Ovary (tissue), 9 donors: Measurements from ENCODE around the gene CCDC74A. TPM values are rescaled to one million over a fixed set of nuclear protein-coding genes. Genes with fewer than 3 reads are reported as not detected.
"Not testable (repeated sequence)": the region's sequence is repeated elsewhere in the genome, so short reads cannot be mapped to it uniquely, and the experiment has no call there.

Experiments
- DNase-seq, 5 donors: peaks; one replicate each; pipeline ENCODE4 v3.0.0-alpha.2; 2019 to 2020
- H3K27ac ChIP-seq, 2 donors: fragments of 200-600 bp; one replicate each; pipeline versions ENCODE4 v1.5.1 to v1.8.0; 2019 to 2022
- H3K27me3 ChIP-seq: fragments of 200-600 bp; one replicate; pipeline ENCODE4 v1.8.0; 2022
- H3K36me3 ChIP-seq: fragments of 200-600 bp; sonication (generic); one replicate; pipeline ENCODE4 v1.5.1; 2019
- H3K4me1 ChIP-seq: one replicate; pipeline ENCODE4 v1.8.1; 2013; ENCODE audit warnings: mild to moderate bottlenecking, moderate library complexity; ENCODE audit not compliant: insufficient read depth
- H3K4me3 ChIP-seq: fragments of 200-600 bp; sonication (generic); one replicate; pipeline ENCODE4 v1.5.1; 2017
- H3K9me3 ChIP-seq, 2 donors: fragments of 200-600 bp in 1 of 2; sonication (generic) in 1 of 2; one replicate each; pipeline versions ENCODE4 v1.5.1 to v1.8.1; 2013 to 2019; ENCODE audit warnings: mild to moderate bottlenecking in 1 of 2, moderate library complexity in 1 of 2
- CTCF ChIP-seq, 3 donors: fragments of 450-650 bp in 2 of 3; fragments of 200-600 bp in 1 of 3; IDR thresholded peaks; one replicate each; pipeline versions ENCODE4 v1.5.1 to v1.8.0; 2016 to 2022; ENCODE audit warnings: antibody characterized with exemption in 3 of 3, mild to moderate bottlenecking in 1 of 3
- EP300 ChIP-seq: sonication (generic); formaldehyde crosslinking; IDR thresholded peaks from one replicate; pipeline ENCODE4 v1.6.1; 2017; ENCODE audit warnings: antibody characterized with exemption
- POLR2A ChIP-seq: fragments of 450-650 bp; IDR thresholded peaks from one replicate; pipeline ENCODE4 v1.6.1; 2017; ENCODE audit warnings: antibody characterized with exemption, mild to moderate bottlenecking, moderate library complexity
- WGBS, 3 donors: extraction: QIAGEN DNeasy Blood & Tissue Kit in 1 of 3; methylation state at CpG; one replicate each; pipeline versions ENCODE4 v1.1.5 to v1.1.7; 2013 to 2017; 5-methylcytosine and 5-hydroxymethylcytosine counted together
- intact Hi-C, 4 donors: fragments of 100-400 bp; cut with DNase I; formaldehyde crosslinking; loops; one replicate each; pipeline versions ENCODE4 v1.11.0 to v1.15.1; 2022 to 2023
- polyA plus RNA-seq, 2 donors: library from polyadenylated mRNA; stranded (reverse); fragments of 200-250 nt in 1 of 2; fragments of 350-450 nt in 1 of 2; fragmentation: Illumina TruSeq in 1 of 2; extraction: RNeasy Lipid Tissue Mini Kit (QIAGEN cat#74804) in 1 of 2; gene quantifications; one replicate each; pipeline ENCODE4 v1.2.3, GENCODE V29; 2013 to 2014
- total RNA-seq, 7 donors: library from RNA; depleted of rRNA in 2 of 7; stranded (reverse); fragments of >200 nt in 2 of 7; fragmentation: NEBNext Ultra II Directional in 3 of 7; extraction: Animal tissue kit (Norgen Biotek cat#: 25700) in 3 of 7; gene quantifications; one replicate each; pipeline versions ENCODE4 v1.1.0 to v1.2.4, GENCODE V29; 2016 to 2023
- donor health status: DM: no; HTN: no; CAD: no; lungs with moderate emphysema.
- donor health status: DM: no; HTN: no; CAD: no.
- donor health status: Bipolar disorder and iron deficiency.
- donor health status: DM: yes; HTN: yes; CAD: no.
- donor health status: DM: no; HTN: no; CAD: no.
- donor health status: DM: yes; HTN: yes; CAD: no.

CCDC74A gene
- total and polyA plus RNA-seq, 9 donors: 5.3 to 81.5 (median 13.6) TPM

DNA sequence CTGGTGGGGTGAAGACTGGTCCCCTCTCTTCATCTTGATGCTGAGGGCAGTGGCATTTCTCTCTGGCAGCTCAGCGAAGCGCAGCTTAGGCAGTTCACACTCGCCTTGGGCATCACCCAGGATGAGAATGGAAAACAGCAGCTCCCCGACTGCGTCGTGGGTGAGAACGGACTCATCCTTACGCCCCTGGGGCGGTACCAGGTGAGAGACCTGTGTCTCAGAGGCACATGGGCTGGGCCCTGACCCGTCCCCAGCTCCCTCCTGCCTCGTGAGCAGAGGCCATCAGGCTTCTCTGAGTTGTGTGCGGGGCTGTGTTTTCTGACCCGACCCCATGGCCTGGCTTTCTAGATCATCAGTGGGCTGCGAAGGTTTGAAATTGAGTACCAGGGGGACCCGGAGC, 8.2 kb upstream of the CCDC74A start:
- TF ChIP-seq CTCF (IDR thresholded peaks at IDR 0.05) (no peak), EP300 (no peak), POLR2A (no peak)
- Histone ChIP-seq H3K9me3 (no peaks in the 10 kb centered on the region), H3K4me3 (no peak overlapping the region), H3K4me1 (peaks cover 2% of the 10 kb centered on the region), H3K27me3 (no peaks in the 10 kb centered on the region), H3K27ac (no peak overlapping the region), H3K36me3 (no peaks in the 10 kb centered on the region)
- intact Hi-C loops: no loop called here
- no peak for DNase-seq
- WGBS, 3 donors: 89 to 94% (median 93%) methylated on average over 15 of the region's 15 CpGs

DNA sequence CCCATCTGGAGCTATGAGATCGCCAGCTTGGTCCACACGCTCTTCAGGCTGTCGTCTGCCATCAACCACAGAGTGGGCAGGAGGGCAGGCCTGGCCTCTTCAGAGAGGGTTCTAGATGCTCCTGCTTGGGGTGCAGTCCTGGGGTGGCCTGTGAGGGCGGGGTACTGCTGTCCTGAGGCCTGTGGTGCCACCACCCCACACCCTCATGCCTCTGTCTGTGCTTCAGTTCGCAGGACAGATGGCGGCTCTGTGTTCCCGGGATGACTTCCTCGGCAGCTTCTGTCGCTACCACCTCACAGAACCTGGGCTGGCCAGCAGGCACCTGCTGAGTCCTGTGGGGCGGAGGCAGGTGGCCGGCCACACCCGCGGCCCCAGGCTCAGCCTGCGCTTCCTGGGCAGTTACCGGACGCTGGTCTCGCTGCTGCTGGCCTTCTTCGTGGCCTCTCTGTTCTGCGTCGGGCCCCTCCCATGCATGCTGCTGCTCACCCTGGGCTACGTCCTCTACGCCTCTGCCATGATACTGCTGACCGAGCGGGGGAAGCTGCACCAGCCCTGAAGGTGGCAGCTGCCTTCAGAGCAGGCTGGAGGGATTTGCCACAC, 7.7 kb upstream of the CCDC74A start:
- WGBS, 3 donors: 88 to 95% (median 89%) methylated on average over 17 to 24 of the region's 24 CpGs

DNA sequence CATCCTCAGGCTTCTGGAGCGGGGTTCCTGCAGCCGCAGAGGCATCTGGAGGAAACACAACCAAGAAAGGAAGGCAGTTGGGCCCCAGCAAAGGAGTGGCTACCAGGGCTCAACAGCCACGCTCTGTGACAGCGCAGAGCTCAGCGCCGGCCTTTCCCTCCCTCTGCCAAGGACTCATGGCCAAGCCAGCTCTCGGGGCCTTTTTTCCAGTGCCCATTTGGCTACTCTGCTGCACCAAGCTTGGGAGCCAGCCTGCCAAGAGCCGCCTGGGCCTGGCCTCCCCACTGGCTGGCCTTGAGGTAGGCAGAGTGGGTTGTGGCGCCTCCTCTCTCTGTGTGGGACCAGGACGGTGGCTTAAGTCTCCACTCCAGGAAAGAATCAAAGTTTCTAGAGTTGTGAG, 7.2 kb upstream of the CCDC74A start:
- Histone ChIP-seq H3K36me3 (no peaks in the 10 kb centered on the region), H3K4me1 (peaks cover 2% of the 10 kb centered on the region), H3K27me3 (no peaks in the 10 kb centered on the region), H3K27ac (no peak overlapping the region), H3K4me3 (no peak overlapping the region), H3K9me3 (no peaks in the 10 kb centered on the region)
- intact Hi-C loops: no loop called here
- TF ChIP-seq POLR2A: no peak
- no peak for TF ChIP-seq CTCF (IDR thresholded peaks at IDR 0.05)
- TF ChIP-seq EP300: no peak
- 79 to 92% (median 90%) methylated on average over 10 of the region's 10 CpGs for WGBS, 3 donors
- DNase-seq: no peak

More for the DNA sequence above, 7.7 kb upstream of the CCDC74A start:
- H3K4me3 ChIP-seq, H3K4me1 ChIP-seq, H3K9me3 ChIP-seq, intact Hi-C loops, DNase-seq, H3K27me3 ChIP-seq, H3K27ac ChIP-seq, H3K36me3 ChIP-seq: not testable (repeated sequence)

- DNase-seq, H3K36me3 ChIP-seq, H3K27me3 ChIP-seq, H3K27ac ChIP-seq, H3K4me1 ChIP-seq, H3K9me3 ChIP-seq, H3K4me3 ChIP-seq, intact Hi-C loops: not testable (repeated sequence)
- WGBS, 3 donors: 69 to 82% (median 75%) methylated on average over 4 to 6 of the region's 6 CpGs
Measured at GRCh38 chr2:131521524-131521923, 6.2 kb upstream of the CCDC74A start.

GRCh38 chr2:131521961-131522781, 5.5 kb upstream of the CCDC74A start:
- TF ChIP-seq CTCF (IDR thresholded peaks at IDR 0.05): no peak
- no peak for TF ChIP-seq POLR2A
- TF ChIP-seq EP300: no peak
- H3K36me3 ChIP-seq: no peaks in the 10 kb centered on the region
- peaks cover 2% of the 10 kb centered on the region for H3K4me1 ChIP-seq
- no peak overlapping the region for H3K27ac ChIP-seq
- WGBS, 3 donors: 52 to 76% (median 52%) methylated on average over 19 to 20 of the region's 20 CpGs
- intact Hi-C loops: no loop called here
- peak in 4 of 5 donors; percentile 48 to 77 (median 66) for DNase-seq
- no peaks in the 10 kb centered on the region for H3K9me3 ChIP-seq
- H3K4me3 ChIP-seq: no peak overlapping the region
- H3K27me3 ChIP-seq: no peaks in the 10 kb centered on the region

DNA sequence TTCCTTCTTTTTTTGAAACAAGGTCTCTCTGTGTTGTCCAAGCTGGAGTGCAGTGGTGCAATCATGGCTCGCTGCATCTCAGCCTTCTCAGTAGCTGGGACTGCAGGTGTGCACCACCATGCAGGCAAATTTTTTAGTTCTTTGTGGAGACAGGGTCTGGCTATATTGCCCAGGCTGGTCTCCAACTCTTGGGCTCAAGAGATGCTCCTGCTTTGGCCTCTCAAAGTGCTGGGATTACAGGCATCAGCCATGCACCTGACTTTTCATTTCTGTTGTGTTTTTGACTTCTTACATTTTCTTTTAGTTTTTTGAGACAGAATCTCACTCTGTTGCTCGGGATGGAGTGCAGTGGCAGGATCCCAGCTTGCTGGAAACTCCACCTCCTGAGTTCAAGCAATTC, 2.4 kb upstream of the CCDC74A start:
- H3K4me3 ChIP-seq, intact Hi-C loops, H3K27me3 ChIP-seq, H3K27ac ChIP-seq, H3K36me3 ChIP-seq, H3K9me3 ChIP-seq, H3K4me1 ChIP-seq: not testable (repeated sequence)
- WGBS, 3 donors: 78 to 86% (median 85%) methylated on average over 2 of the region's 2 CpGs
- DNase-seq: peak in 1 of 5 donors; percentile 2

DNA sequence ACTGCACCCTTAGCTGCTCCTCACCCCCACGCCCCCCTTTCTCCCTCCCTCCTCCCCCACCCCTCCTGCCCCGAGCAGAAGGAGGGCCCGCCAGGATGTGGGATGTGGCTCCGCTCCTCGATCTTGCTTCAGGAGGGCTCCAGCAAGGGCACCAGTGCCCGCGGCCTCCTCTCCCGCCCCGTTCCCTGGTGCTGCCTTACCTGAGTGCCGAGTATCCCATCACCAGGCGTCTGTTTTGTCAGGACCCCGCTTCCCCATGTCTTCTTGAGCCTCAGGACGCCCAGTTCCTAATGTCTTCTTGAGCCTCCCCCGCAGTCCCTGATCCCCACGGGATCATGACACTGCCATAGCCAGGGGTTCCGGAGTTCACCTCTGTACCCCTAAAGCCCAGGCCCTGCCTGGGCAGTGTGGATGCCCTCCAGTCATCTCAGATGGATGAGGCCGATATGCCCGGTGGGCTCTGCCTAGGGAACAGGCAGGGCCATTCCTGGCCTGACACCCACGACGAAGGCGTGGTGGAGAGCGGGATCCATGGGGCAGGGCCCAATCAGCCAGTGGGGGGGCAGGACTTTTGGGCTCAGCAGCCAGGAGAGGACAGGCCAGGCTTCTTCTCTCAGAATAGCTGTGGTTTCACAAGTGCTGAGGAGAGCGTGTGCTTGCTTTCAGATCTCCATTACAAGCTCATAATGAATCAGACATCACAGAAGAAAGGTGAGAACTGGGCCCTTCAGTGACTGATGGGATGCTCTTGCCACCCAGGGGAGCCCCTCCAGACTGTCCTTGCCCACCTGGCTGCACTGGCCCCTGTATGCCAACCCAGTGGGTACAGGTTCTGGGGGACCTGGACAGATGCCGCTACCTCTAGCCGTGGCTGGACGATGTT, 1.5 kb downstream of the CCDC74A start:
- DNase-seq: peak in 1 of 5 donors; percentile 8
- H3K4me3 ChIP-seq: peak overlapping the region; percentile 43
- intact Hi-C loops, H3K27me3 ChIP-seq, H3K9me3 ChIP-seq, H3K36me3 ChIP-seq, H3K27ac ChIP-seq, H3K4me1 ChIP-seq: not testable (repeated sequence)
- WGBS, 3 donors: 50 to 57% (median 52%) methylated on average over 18 to 25 of the region's 26 CpGs
